GM21423 (cell line): ENCODE results near the gene EEIG1.

Experiments
- ATAC-seq: cut with Tn5 transposase; IDR thresholded peaks from one replicate; pipeline ENCODE4 v1.9.1; 2021; ENCODE audit warnings: mild to moderate bottlenecking, moderate library complexity; ENCODE audit not compliant: unreplicated experiment

The EEIG1 gene

GRCh38 chr9:127961155-127961490 is 19.7 kb downstream of the EEIG1 start:
- no peak for ATAC-seq

- ATAC-seq, result no peak
Observed at GRCh38 chr9:127960410-127961154, 20.2 kb downstream of the EEIG1 start.

- no peak for ATAC-seq
Observed at GRCh38 chr9:127959841-127960409, 20.9 kb downstream of the EEIG1 start.

GRCh38 chr9:127959398-127959797 is 21.4 kb downstream of the EEIG1 start:
- no peak for ATAC-seq

- ATAC-seq, result no peak
Observed at GRCh38 chr9:127958728-127959127, 22.1 kb downstream of the EEIG1 start.

- ATAC-seq, result peak; percentile 49
Observed at GRCh38 chr9:127955294-127956015, 25.3 kb downstream of the EEIG1 start.

GRCh38 chr9:127954831-127955293 is 25.9 kb downstream of the EEIG1 start:
- ATAC-seq, result no peak

GRCh38 chr9:127953768-127954505 is 26.9 kb downstream of the EEIG1 start:
- ATAC-seq, result no peak

GRCh38 chr9:127953154-127953553 is 27.6 kb downstream of the EEIG1 start:
- ATAC-seq, result no peak

- ATAC-seq, result no peak
Observed at GRCh38 chr9:127950513-127951289, 30.1 kb downstream of the EEIG1 start.

GRCh38 chr9:127949827-127950512 is 30.8 kb downstream of the EEIG1 start:
- ATAC-seq, result no peak

- ATAC-seq, result no peak
Observed at GRCh38 chr9:127947841-127948710, 32.7 kb downstream of the EEIG1 start.

GRCh38 chr9:127946728-127947127 is 34.1 kb downstream of the EEIG1 start:
- ATAC-seq, result no peak

- ATAC-seq, result no peak
Observed at GRCh38 chr9:127945942-127946341, 34.8 kb downstream of the EEIG1 start.

- no peak for ATAC-seq
Observed at GRCh38 chr9:127945338-127945737, 35.5 kb downstream of the EEIG1 start.

- no peak for ATAC-seq
Observed at GRCh38 chr9:127944586-127945218, 36.1 kb downstream of the EEIG1 start.

- ATAC-seq, result no peak
Observed at GRCh38 chr9:127943731-127944144, 37.1 kb downstream of the EEIG1 start.

- no peak for ATAC-seq
Observed at GRCh38 chr9:127943011-127943662, 37.7 kb downstream of the EEIG1 start.
